OCI-LY7 (cell line): ENCODE results near the gene JUNB. TPM values are rescaled to one million over a fixed set of nuclear protein-coding genes. Genes with fewer than 3 reads are reported as not detected.
A peak's percentile ranks its signal among the peaks of the same experiment; 100 is the strongest.

ENCODE experiments used
- BruUV-seq: library from RNA; stranded (reverse); fragments of 400-500 nt; replicated peaks from 2 replicates; lab custom pipeline; 2021; lab: Mats Ljungman, UMichigan
- CTCF ChIA-PET: fragments of 300-600 bp; sonication (Branson Sonifier 250); formaldehyde crosslinking; loops from one replicate; lab custom pipeline; 2022; ENCODE audit warnings: antibody characterized with exemption; ENCODE audit not compliant: unreplicated experiment; lab: Charles Lee
- POLR2A ChIA-PET: fragments of 300-600 bp; sonication (Branson Sonifier 250); formaldehyde crosslinking; loops from one replicate; lab custom pipeline; 2022; ENCODE audit warnings: antibody characterized with exemption; lab: Charles Lee
- DNase-seq: peaks from one replicate; pipeline ENCODE4 v3.0.0-alpha.2; 2015; ENCODE audit warnings: low spot score
- H2AFZ ChIP-seq: fragments of 200-600 bp; sonication (generic), shearing (Covaris generic); 2 replicates; pipeline ENCODE4 v1.6.1; 2014; ENCODE audit warnings: mild to moderate bottlenecking, antibody characterized with exemption, low read length, moderate library complexity
- H3K27ac ChIP-seq: fragments of 200-600 bp; sonication (generic); 2 replicates; pipeline ENCODE4 v1.5.1; 2014; ENCODE audit warnings: mixed run types, low read depth, mild to moderate bottlenecking, moderate library complexity, low read length, inconsistent platforms; ENCODE audit not compliant: poor library complexity, severe bottlenecking
- H3K36me3 ChIP-seq: fragments of 200-600 bp; sonication (generic); 2 replicates; pipeline ENCODE4 v1.6.1; 2014; ENCODE audit warnings: mild to moderate bottlenecking, antibody characterized with exemption, low read length, moderate library complexity, mixed read lengths; ENCODE audit not compliant: insufficient read depth
- H3K4me1 ChIP-seq: fragments of 200-600 bp; sonication (generic); 2 replicates; pipeline ENCODE4 v1.5.1; 2014; ENCODE audit warnings: mild to moderate bottlenecking, low read length; ENCODE audit not compliant: insufficient read depth, poor library complexity, severe bottlenecking
- H3K4me2 ChIP-seq: fragments of 200-600 bp; sonication (generic); 2 replicates; pipeline ENCODE4 v1.6.1; 2014; ENCODE audit warnings: mild to moderate bottlenecking, low read length
- H3K4me3 ChIP-seq: fragments of 200-600 bp; sonication (generic); 2 replicates; pipeline ENCODE4 v1.5.1; 2014; ENCODE audit warnings: mild to moderate bottlenecking, low read depth, low read length; ENCODE audit not compliant: poor library complexity, severe bottlenecking
- H3K79me2 ChIP-seq: fragments of 200-600 bp; sonication (generic); 2 replicates; pipeline ENCODE4 v1.6.1; 2016; ENCODE audit warnings: low read depth, mild to moderate bottlenecking, low read length, moderate library complexity, mixed read lengths; ENCODE audit not compliant: insufficient read depth
- H3K9me2 ChIP-seq: fragments of 200-600 bp; sonication (generic); 2 replicates; pipeline ENCODE4 v1.6.1; 2016; ENCODE audit warnings: mild to moderate bottlenecking, low read length, mixed read lengths; ENCODE audit not compliant: insufficient read depth
- H3K9me3 ChIP-seq: fragments of 200-600 bp; sonication (generic); 2 replicates; pipeline ENCODE4 v1.6.1; 2014; ENCODE audit warnings: mild to moderate bottlenecking, mixed run types, low read length, mixed read lengths
- H4K20me1 ChIP-seq: fragments of 200-600 bp; sonication (generic); 2 replicates; pipeline ENCODE4 v1.6.1; 2014; ENCODE audit warnings: mild to moderate bottlenecking, antibody characterized with exemption, low read length, moderate library complexity, mixed read lengths; ENCODE audit not compliant: insufficient read depth
- EZH2phosphoT487 ChIP-seq: fragments of 200-600 bp; sonication (generic); IDR thresholded peaks from 2 replicates; pipeline ENCODE4 v1.6.1; 2018; ENCODE audit warnings: low read depth, borderline replicate concordance, mild to moderate bottlenecking, mixed run types, antibody characterized with exemption, low read length, moderate library complexity, mixed read lengths
- intact Hi-C: fragments of 100-400 bp; cut with micrococcal nuclease; formaldehyde crosslinking; loops from one replicate; pipeline ENCODE4 v1.10.0; 2022; ENCODE audit not compliant: unreplicated experiment
- microRNA-seq: library from miRNA; unstranded; fragments of <30 nt; microRNA quantifications from one replicate; pipeline ENCODE4 v1.2.0, GENCODE V29; 2022; ENCODE audit warnings: borderline replicate concordance
- small RNA-seq: library from RNA; depleted of rRNA; stranded (forward); fragments of <200 nt; gene quantifications from one replicate; pipeline ENCODE3, GENCODE V24; 2014
- total RNA-seq, 2 experiments: library from RNA; depleted of rRNA in 1 of 2; stranded (reverse); fragments of >200 nt in 1 of 2; shearing (Covaris generic) in 1 of 2; gene quantifications; 2 replicates each; pipeline ENCODE4 v1.2.3, GENCODE V29; 2014 to 2022
- TF ChIP-seq, protein P1 (sequence below): fragments of 200-600 bp; sonication (generic); conservative IDR thresholded peaks from 2 replicates; pipeline ENCODE4 v1.5.1; 2014; ENCODE audit warnings: mild to moderate bottlenecking, antibody characterized with exemption, low read length, moderate library complexity, mixed read lengths

The JUNB gene
- total RNA-seq, 2 experiments from 2014 or later: 31.8 to 45.5 TPM

DNA sequence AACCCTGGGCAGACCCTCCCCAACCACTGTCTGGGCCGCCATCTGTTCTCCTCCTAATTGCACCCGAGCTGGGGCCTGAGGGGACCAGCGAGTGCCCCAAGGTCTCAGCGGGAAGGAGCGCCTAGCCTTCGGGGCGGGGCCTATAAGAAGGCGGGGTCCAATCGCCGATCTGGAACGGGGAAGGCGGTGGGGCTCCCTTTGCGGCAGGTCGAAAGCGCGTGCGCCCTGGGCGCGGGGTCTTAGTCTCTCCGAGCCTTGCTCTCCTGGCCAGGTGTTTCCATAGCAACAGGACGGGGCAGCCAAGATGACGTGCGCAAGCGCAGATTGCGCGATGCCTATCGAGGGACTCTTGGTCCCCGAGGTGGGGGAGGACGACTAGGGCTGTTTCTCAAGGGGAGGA, 49.8 kb downstream of the JUNB start:
- CTCF ChIA-PET: no interaction called here
- DNase-seq: no peak
- Histone ChIP-seq H4K20me1 (no peaks in the 10 kb centered on the region), H3K27ac (no peak overlapping the region), H3K4me1 (peaks cover 45% of the 10 kb centered on the region), H3K9me3 (no peaks in the 10 kb centered on the region), H3K9me2 (no peaks in the 10 kb centered on the region), H3K36me3 (peaks cover 6% of the 10 kb centered on the region; the same call in 1 of the 2 replicates), H3K4me3 (peak overlapping the region; percentile 12), H3K79me2 (no peaks in the 10 kb centered on the region), H3K4me2 (peak overlapping the region; percentile 90), H2AFZ (no peak overlapping the region)
- TF ChIP-seq, protein P1, sequence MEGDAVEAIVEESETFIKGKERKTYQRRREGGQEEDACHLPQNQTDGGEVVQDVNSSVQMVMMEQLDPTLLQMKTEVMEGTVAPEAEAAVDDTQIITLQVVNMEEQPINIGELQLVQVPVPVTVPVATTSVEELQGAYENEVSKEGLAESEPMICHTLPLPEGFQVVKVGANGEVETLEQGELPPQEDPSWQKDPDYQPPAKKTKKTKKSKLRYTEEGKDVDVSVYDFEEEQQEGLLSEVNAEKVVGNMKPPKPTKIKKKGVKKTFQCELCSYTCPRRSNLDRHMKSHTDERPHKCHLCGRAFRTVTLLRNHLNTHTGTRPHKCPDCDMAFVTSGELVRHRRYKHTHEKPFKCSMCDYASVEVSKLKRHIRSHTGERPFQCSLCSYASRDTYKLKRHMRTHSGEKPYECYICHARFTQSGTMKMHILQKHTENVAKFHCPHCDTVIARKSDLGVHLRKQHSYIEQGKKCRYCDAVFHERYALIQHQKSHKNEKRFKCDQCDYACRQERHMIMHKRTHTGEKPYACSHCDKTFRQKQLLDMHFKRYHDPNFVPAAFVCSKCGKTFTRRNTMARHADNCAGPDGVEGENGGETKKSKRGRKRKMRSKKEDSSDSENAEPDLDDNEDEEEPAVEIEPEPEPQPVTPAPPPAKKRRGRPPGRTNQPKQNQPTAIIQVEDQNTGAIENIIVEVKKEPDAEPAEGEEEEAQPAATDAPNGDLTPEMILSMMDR: no peak
- TF ChIP-seq EZH2phosphoT487: no peak
- intact Hi-C loops: no loop called here
- POLR2A ChIA-PET: no interaction called here
- no TSS peak for BruUV-seq

DNA sequence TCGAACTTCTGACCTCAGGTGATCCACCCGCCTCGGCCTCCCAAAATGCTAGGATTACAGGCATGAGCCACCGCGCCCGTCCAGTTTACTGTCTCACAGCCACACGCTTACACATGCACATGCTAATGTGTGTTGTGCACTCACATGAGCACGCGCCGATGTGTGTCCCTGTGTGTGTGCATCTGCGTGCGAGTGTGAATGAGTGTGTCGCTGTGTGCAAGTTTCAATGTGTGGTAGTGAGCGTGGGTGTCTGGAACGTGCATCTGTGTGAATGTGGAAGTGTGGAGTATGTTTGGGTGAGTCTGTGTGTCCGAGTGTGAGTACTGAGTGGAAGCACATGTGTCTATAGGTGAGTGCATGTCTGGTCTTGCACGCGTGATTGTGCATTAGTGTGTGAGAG, 51.2 kb downstream of the JUNB start:
- TF ChIP-seq, protein P1: no peak
- no peak for TF ChIP-seq EZH2phosphoT487
- BruUV-seq: no TSS peak
- DNase-seq: no peak
- ChIA-PET CTCF (no interaction called here), POLR2A (no interaction called here)
- H3K79me2 ChIP-seq: no peaks in the 10 kb centered on the region
- H3K9me3 ChIP-seq: no peaks in the 10 kb centered on the region
- no peaks in the 10 kb centered on the region for H3K9me2 ChIP-seq
- H3K4me2 ChIP-seq: no peak overlapping the region
- peaks cover 38% of the 10 kb centered on the region for H3K4me1 ChIP-seq
- H2AFZ ChIP-seq: no peak overlapping the region
- no peak overlapping the region for H3K27ac ChIP-seq
- no peaks in the 10 kb centered on the region for H4K20me1 ChIP-seq
- no peak overlapping the region for H3K4me3 ChIP-seq
- peaks cover 6% of the 10 kb centered on the region; the same call in 1 of the 2 replicates for H3K36me3 ChIP-seq
- intact Hi-C loops: no loop called here

Small RNA genes lying within 50 kb of the gene (microRNA-seq; reads per million reads assigned to microRNA genes)
- not detected for gene MIR5684

Small RNA genes lying within 50 kb of the gene (small RNA-seq; reads per million reads assigned to genes)
- gene MIR5684: not detected

Other genes starting within 250 kb of the JUNB start
- 6.6 and 8.0 TPM in 2 replicates for gene ZNF564, start 240.0 kb upstream of the JUNB start, total RNA-seq (2014; rRNA removed; shearing (Covaris generic))
- 13.1 and 16.5 TPM in 2 replicates for gene ZNF564, start 240.0 kb upstream of the JUNB start, total RNA-seq (2022)
- 6.3 and 8.6 TPM in 2 replicates for gene ZNF490, start 180.7 kb upstream of the JUNB start, total RNA-seq (2014; rRNA removed; shearing (Covaris generic))
- 8.1 and 11.2 TPM in 2 replicates for gene ZNF490, start 180.7 kb upstream of the JUNB start, total RNA-seq (2022)
- gene ZNF791, start 180.6 kb upstream of the JUNB start, total RNA-seq (2014; rRNA removed; shearing (Covaris generic)): 5.3 and 7.8 TPM in 2 replicates
- 17.1 and 18.2 TPM in 2 replicates for gene ZNF791, start 180.6 kb upstream of the JUNB start, total RNA-seq (2022)
- gene MAN2B1, start 124.7 kb upstream of the JUNB start, total RNA-seq (2014; rRNA removed; shearing (Covaris generic)): 18.3 and 29.1 TPM in 2 replicates
- 88.2 and 88.7 TPM in 2 replicates for gene MAN2B1, start 124.7 kb upstream of the JUNB start, total RNA-seq (2022)
- gene WDR83, start 124.7 kb upstream of the JUNB start, total RNA-seq (2014; rRNA removed; shearing (Covaris generic)): 17.0 and 21.1 TPM in 2 replicates
- gene WDR83, start 124.7 kb upstream of the JUNB start, total RNA-seq (2022): 14.0 and 15.9 TPM in 2 replicates
- 91.2 and 102 TPM in 2 replicates for gene DHPS, start 109.6 kb upstream of the JUNB start, total RNA-seq (2014; rRNA removed; shearing (Covaris generic))
- 101 and 122 TPM in 2 replicates for gene DHPS, start 109.6 kb upstream of the JUNB start, total RNA-seq (2022)
- gene GNG14, start 103.5 kb upstream of the JUNB start, total RNA-seq (2014; rRNA removed; shearing (Covaris generic)): not detected in 2 replicates
- 0.93 TPM in 1 of 2 replicates, not detected in the other for gene GNG14, start 103.5 kb upstream of the JUNB start, total RNA-seq (2022)
- 10.6 and 11.5 TPM in 2 replicates for gene FBXW9, start 94.9 kb upstream of the JUNB start, total RNA-seq (2014; rRNA removed; shearing (Covaris generic))
- gene FBXW9, start 94.9 kb upstream of the JUNB start, total RNA-seq (2022): 10.8 and 11.0 TPM in 2 replicates
- 42.6 and 47.3 TPM in 2 replicates for gene TNPO2, start 67.6 kb upstream of the JUNB start, total RNA-seq (2014; rRNA removed; shearing (Covaris generic))
- gene TNPO2, start 67.6 kb upstream of the JUNB start, total RNA-seq (2022): 112 and 120 TPM in 2 replicates
- 322 and 336 TPM in 2 replicates for gene TRIR, start 56.8 kb upstream of the JUNB start, total RNA-seq (2014; rRNA removed; shearing (Covaris generic))
- 211 and 219 TPM in 2 replicates for gene TRIR, start 56.8 kb upstream of the JUNB start, total RNA-seq (2022)
- gene GET3, start 54.0 kb upstream of the JUNB start, total RNA-seq (2014; rRNA removed; shearing (Covaris generic)): 40.5 and 48.8 TPM in 2 replicates
- 29.1 and 34.3 TPM in 2 replicates for gene GET3, start 54.0 kb upstream of the JUNB start, total RNA-seq (2022)
- 0.10 TPM in 1 of 2 replicates, not detected in the other for gene BEST2, start 39.7 kb upstream of the JUNB start, total RNA-seq (2014; rRNA removed; shearing (Covaris generic))
- gene BEST2, start 39.7 kb upstream of the JUNB start, total RNA-seq (2022): not detected in 2 replicates
- 7.4 and 9.1 TPM in 2 replicates for gene HOOK2, start 15.9 kb upstream of the JUNB start, total RNA-seq (2014; rRNA removed; shearing (Covaris generic))
- gene HOOK2, start 15.9 kb upstream of the JUNB start, total RNA-seq (2022): 28.8 and 29.4 TPM in 2 replicates
- gene PRDX2, start 10.3 kb downstream of the JUNB start, total RNA-seq (2014; rRNA removed; shearing (Covaris generic)): 344 and 399 TPM in 2 replicates
- 345 and 357 TPM in 2 replicates for gene PRDX2, start 10.3 kb downstream of the JUNB start, total RNA-seq (2022)
- gene THSD8, start 10.6 kb downstream of the JUNB start, total RNA-seq (2014; rRNA removed; shearing (Covaris generic)): not detected in 2 replicates
- 42.7 and 42.8 TPM in 2 replicates for gene THSD8, start 10.6 kb downstream of the JUNB start, total RNA-seq (2022)
- 115 and 130 TPM in 2 replicates for gene RNASEH2A, start 15.1 kb downstream of the JUNB start, total RNA-seq (2014; rRNA removed; shearing (Covaris generic))
- 86.0 and 90.5 TPM in 2 replicates for gene RNASEH2A, start 15.1 kb downstream of the JUNB start, total RNA-seq (2022)
- not detected in 2 replicates for gene RTBDN, start 43.1 kb downstream of the JUNB start, total RNA-seq (2014; rRNA removed; shearing (Covaris generic))
- 0.94 and 1.2 TPM in 2 replicates for gene RTBDN, start 43.1 kb downstream of the JUNB start, total RNA-seq (2022)
- gene MAST1, start 47.0 kb downstream of the JUNB start, total RNA-seq (2014; rRNA removed; shearing (Covaris generic)): 5.5 and 9.1 TPM in 2 replicates
- 21.1 and 23.4 TPM in 2 replicates for gene MAST1, start 47.0 kb downstream of the JUNB start, total RNA-seq (2022)
- gene DNASE2, start 90.0 kb downstream of the JUNB start, total RNA-seq (2014; rRNA removed; shearing (Covaris generic)): 28.3 and 32.4 TPM in 2 replicates
- gene DNASE2, start 90.0 kb downstream of the JUNB start, total RNA-seq (2022): 32.8 and 33.7 TPM in 2 replicates
- 0.16 and 0.28 TPM in 2 replicates for gene KLF1, start 95.7 kb downstream of the JUNB start, total RNA-seq (2014; rRNA removed; shearing (Covaris generic))
- not detected in 2 replicates for gene KLF1, start 95.7 kb downstream of the JUNB start, total RNA-seq (2022)
- gene GCDH, start 99.7 kb downstream of the JUNB start, total RNA-seq (2014; rRNA removed; shearing (Covaris generic)): 31.5 and 40.7 TPM in 2 replicates
- 43.8 and 48.7 TPM in 2 replicates for gene GCDH, start 99.7 kb downstream of the JUNB start, total RNA-seq (2022)
- gene SYCE2, start 127.8 kb downstream of the JUNB start, total RNA-seq (2014; rRNA removed; shearing (Covaris generic)): 6.8 and 8.7 TPM in 2 replicates
- gene SYCE2, start 127.8 kb downstream of the JUNB start, total RNA-seq (2022): 13.8 and 14.5 TPM in 2 replicates
- gene FARSA, start 142.2 kb downstream of the JUNB start, total RNA-seq (2014; rRNA removed; shearing (Covaris generic)): 96.1 and 135 TPM in 2 replicates
- 90.7 and 117 TPM in 2 replicates for gene FARSA, start 142.2 kb downstream of the JUNB start, total RNA-seq (2022)
- gene CALR, start 147.1 kb downstream of the JUNB start, total RNA-seq (2014; rRNA removed; shearing (Covaris generic)): 1,039 and 1,069 TPM in 2 replicates
- gene CALR, start 147.1 kb downstream of the JUNB start, total RNA-seq (2022): 398 and 581 TPM in 2 replicates
- 237 and 243 TPM in 2 replicates for gene RAD23A, start 154.4 kb downstream of the JUNB start, total RNA-seq (2014; rRNA removed; shearing (Covaris generic))
- gene RAD23A, start 154.4 kb downstream of the JUNB start, total RNA-seq (2022): 171 and 183 TPM in 2 replicates
- gene GADD45GIP1, start 165.7 kb downstream of the JUNB start, total RNA-seq (2014; rRNA removed; shearing (Covaris generic)): 29.5 and 43.0 TPM in 2 replicates
- gene GADD45GIP1, start 165.7 kb downstream of the JUNB start, total RNA-seq (2022): 24.7 and 32.4 TPM in 2 replicates
- gene DAND5, start 178.1 kb downstream of the JUNB start, total RNA-seq (2014; rRNA removed; shearing (Covaris generic)): 0.06 and 0.18 TPM in 2 replicates
- 0.77 and 0.84 TPM in 2 replicates for gene DAND5, start 178.1 kb downstream of the JUNB start, total RNA-seq (2022)
- gene NFIX, start 204.0 kb downstream of the JUNB start, total RNA-seq (2014; rRNA removed; shearing (Covaris generic)): 0.03 and 0.16 TPM in 2 replicates
- 0.68 and 0.72 TPM in 2 replicates for gene NFIX, start 204.0 kb downstream of the JUNB start, total RNA-seq (2022)